Activated CD4-positive, alpha-beta T cell treated with anti-CD3 and anti-CD28 coated beads for 24 hours (primary cell): ENCODE measurements around the gene ASIC4.

ENCODE experiments used
- DNase-seq, 2 donors: peaks; one replicate each; pipeline ENCODE4 v3.0.0-alpha.2; 2020; ENCODE audit warnings: low read depth in 2 of 2

Gene ASIC4

DNA sequence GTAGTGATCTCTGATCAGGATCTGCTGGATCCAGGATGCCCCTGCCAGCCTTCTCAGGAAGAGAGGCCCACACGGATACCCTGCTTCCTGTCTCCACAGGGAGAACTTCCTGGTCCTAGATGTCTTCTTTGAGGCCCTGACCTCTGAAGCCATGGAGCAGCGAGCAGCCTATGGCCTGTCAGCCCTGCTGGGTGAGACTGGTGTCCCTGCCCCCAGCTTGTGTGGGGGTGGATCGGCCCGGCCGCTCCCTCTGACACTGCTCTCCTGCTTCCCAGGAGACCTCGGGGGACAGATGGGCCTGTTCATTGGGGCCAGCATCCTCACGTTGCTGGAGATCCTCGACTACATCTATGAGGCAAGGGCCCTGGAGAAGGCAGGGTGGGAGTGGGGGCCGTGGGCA, 22.7 kb downstream of the ASIC4 start:
- no peak for DNase-seq

DNA sequence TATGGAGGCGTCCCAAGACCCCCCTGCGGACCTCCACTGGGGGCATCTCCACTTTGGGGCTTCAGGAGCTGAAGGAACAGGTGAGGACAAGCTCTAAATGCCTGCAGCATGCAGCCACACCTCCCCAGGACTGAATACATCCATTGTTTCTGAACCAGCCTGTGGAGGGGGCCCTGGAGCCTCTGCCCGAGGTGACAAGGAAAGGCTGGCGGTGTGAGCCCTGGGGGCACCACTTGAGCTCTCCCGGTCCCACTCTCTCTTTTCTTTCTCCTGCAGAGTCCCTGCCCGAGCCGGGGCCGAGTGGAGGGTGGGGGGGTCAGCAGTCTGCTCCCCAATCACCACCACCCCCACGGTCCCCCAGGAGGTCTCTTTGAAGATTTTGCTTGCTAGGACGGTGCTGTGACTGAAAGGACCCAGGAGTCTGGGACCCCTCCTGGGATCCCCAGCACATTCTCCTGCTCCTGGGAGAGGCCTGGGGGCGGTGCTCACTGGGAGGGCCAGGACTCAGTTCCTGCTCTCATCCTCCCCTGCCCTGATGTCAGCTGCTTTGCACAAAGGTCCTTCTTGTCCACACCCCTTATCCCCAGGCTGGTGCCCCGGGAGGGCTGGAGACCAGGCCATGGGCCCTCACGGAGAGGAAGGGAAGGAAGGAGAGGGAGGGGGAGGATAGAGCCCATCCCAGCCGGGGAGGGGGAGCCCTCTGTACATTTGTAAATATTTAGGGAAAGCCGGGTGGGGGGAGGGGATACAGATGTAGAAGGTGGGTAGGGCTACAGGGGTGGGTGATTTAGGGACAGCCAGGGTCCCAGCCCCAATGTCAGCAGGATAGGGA, 23.6 kb downstream of the ASIC4 start:
- DNase-seq, result no peak

DNA sequence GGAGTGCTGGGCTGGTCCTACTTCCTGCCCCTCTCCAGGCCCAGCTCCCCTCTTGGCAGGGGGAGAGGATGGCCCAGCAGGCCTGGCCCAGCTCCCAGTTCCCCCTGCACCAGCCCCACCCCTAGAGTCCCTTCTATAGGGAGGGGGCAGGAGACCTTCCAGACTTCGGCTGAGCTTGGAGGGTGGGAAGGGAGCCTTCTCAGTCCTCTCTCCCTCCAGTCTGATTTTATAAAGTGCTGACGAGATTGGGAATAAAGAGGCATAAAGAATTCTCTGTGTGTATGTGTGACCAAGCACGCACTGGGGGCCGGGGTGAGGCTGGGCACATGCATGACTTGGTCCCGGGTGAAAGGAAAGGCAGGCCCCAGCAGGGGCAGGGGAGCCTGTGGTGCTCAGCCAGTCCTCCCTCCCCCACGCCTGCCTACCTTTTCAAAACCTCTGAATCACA, 24.2 kb downstream of the ASIC4 start:
- no peak for DNase-seq

DNA sequence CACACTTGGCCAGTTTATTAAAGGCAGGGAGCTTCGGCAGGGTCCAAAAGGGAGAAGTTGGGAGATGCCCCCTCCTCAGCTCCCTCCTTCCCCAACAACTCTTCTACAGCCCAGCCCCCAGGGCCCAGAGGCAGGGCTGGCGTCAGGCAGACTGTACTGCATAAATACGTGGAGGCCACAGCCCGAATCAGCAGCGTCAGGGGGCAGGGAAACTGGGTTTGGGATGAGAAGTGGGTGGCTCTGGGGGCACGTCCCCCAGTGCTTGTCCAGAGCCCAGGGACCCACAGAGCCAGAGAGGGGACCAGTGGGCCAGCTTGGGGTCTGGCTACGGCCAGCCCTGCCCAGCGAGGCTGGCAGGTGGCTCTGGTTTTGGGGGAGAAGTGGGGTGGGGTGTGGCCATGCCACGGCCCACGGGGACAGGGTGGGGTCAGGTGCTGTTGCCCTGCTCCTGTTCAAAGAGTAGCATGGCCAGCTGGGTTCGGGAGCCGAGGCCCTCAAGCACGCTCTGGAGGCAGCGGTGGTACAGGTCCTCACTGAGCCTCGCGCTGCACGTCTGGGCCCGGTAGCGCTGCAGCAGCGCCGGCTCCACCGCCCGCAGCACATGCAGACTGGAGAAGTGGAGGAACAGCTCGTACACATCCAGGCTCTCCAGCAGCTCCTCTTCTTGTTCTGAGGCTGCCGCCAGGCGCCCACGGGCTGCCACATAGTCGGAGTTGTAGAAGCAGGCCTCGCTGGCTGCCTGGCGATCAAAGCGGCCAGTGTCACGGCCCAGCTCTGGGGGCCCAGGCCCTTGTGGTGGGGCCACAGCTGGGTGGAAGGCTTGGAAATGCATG, 24.9 kb downstream of the ASIC4 start:
- no peak for DNase-seq

DNA sequence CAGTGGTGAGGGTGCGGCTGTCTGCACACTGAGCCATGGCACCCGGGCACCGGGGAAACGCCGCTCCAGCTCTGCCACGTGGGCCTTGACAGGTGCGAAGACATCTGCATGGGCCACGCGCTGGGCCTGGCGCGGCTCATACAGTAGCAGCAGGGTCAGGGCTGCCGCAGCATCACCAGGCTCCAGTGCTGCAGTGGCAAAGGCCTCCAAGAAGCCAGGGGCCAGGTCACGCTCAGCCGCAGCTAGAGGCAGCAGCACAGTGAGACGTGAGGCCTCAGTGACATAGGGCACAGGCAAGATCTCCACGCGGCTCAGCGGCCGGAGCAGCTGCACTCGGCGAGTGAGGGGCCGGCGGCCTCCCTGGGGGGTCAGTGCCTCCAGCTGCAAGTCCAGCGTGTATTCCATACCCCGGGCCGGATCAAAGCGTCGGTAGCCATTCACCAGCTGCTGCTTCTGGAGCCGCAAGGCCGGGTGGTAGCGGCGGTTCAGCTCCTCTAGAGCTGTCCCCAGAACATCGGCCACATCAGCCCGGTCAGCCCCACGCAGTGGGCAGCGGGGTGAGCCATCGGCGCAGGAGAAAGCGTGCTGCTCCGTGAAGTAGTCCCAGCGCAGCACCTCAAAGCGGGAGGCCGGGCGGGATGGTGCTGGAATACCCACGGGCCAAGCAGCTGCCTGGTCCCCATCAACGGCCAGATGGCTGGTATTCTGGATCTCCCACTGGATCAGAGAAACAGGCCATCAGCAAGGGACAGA, 25.8 kb downstream of the ASIC4 start:
- DNase-seq, result no peak

DNA sequence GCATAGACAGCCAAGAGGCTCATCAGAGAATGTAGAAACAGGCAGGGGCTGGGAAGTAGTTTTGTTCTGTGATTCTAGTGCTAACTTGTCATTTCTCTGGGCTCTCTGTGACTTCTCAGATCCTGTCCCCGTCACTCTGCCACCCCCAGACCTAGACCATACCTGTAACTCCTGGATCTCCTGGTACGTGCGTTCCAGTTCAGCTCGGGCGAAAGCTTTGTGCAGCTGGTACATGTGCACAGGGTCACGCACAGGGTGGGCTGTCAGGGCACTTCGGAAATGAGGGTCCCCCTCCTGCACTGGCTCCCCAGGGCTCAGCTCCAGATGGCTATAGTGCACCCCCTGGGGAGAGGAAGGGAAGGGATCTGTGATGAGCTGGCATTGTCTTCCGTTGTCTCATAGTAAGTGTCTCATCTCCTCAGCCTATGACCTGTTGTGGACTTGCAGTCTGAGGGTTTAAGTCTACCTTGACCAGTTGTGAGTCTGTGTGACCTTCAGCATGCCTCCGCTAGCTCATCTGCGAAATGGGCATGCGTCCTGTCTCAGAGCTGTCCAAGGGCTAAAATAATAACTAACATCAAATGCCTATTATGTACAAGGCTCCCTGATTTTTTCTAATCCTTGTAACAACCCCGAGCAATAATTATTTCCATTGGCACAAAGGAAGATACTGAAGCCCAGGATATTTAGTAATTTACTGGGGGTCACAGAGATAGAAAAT, 26.7 kb downstream of the ASIC4 start:
- no peak for DNase-seq

DNA sequence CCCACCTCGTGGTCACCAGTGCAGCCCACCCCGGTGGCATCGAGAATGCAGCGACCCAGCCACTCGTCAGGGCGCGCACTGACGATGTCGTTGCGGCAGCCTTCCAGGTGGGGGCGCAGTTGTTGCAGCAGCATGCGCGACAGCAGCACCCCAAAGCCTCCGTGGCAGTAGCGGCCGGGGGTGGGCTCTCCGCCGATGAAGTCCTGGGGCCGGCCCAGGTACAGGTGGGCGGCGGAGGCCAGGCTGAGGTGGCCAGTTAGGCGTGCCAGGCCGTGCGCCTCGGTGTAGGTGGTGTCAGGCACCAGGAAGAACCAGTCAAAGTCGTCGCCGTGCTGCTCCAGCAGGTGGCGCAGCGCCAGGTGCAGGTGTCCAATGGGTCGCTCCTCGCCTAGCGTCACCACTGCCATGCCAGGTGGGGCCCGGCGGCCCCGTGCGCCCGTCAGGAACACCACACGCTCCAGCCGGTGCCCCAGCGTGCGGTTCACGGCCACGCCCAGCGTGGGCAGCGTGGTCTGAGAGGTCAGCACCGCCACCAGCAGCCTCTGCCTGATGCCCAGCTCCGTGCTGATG, 27.4 kb downstream of the ASIC4 start:
- DNase-seq, result peak; percentile 80 to 83

DNA sequence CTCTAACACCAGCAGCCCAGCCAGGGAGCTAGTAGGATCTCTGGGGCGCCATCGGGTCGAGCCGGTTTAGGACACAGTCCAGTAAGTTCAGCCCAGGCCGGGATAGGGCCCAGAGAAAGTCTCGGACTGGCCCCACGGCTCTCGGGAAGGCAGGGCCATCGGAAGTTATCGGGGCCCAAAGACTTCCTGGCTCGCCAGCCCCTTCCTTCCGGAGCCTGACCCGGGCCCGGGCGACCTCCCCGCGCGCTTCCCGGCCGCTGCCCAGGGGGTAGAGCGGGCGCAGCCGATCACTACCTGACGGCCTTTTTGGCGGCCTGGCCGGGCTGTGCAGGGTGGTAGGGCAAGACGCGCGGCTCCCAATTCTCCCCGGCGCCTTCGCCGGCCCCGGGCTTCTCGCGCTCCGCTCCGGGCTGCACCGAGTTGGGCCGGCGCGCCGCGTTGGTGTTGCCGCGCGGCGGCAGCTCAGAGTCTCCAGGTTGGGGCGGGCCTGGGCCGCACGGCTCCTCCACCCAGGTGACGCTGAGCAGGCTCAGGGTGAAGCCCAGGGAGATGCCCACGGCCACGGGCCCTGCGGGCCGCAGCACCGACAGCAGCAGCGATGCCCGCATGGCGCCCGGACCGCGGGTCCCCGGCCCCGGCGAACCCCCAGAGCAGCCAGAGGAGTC, 28.8 kb downstream of the ASIC4 start:
- peak in 1 of 2 donors; percentile 8 for DNase-seq

DNA sequence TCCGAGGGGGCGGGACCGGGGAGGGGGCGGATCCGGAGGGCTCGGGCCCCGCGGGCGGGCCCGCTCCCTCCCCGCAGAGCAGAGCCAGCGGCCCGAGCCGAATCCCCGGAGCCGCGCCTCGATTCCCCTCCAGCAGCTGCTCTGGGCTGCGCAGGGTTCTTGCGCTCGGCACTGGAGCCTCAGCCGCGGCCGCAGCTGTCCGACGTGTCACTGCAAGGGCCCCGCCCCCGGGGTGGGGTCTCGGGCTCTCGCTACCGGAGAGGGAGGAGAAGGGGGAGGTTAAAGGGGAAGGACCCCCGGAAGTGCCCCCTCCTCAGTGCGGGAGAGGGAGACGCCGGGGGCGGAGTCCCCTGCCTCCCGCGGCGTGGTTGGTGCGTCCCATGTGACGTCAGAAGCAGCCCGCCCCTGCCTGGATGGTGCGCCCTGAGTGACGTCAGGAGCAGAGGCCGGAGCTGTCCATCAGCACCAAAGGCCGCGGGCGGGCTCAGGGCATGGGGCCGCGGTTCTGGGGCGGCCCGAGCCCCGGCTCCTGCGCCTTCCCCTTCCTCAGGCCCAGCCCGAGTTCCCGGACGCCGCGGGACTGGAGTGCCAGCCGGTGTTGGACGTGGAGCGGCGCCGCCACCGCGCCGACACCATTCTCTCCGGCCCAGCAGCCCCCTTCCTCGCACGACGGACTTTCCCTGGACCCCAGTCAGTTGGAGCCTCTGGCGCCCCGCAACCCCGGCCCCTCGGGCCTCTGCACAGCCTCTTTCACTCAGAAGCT, 29.5 kb downstream of the ASIC4 start, which contains the start of the genes CHPF and TMEM198:
Gene CHPF, minus strand, starts transcription at position 214 of the 763 bp plus-strand sequence. CDS start 271 bp downstream, outside the sequence.
Gene TMEM198, plus strand, starts transcription at position 433 of the 763 bp plus-strand sequence. CDS start 700 bp downstream, outside the sequence.
- DNase-seq, result peak; percentile 89

DNA sequence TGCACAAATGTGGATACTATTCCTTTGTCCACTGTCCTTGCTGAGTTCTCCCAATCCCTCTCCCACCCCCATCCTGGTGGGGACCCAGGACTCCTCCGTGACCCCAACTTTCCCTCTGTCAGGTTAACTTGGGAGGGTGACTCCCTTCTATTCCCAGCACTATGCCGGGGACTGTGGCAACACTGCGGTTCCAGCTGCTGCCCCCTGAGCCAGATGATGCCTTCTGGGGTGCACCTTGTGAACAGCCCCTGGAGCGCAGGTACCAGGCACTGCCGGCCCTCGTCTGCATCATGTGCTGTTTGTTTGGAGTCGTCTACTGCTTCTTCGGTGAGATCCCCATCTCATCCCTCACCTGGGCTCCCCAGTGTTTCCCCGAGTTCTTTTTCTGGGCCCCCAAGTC, 30.3 kb downstream of the ASIC4 start:
- no peak for DNase-seq

DNA sequence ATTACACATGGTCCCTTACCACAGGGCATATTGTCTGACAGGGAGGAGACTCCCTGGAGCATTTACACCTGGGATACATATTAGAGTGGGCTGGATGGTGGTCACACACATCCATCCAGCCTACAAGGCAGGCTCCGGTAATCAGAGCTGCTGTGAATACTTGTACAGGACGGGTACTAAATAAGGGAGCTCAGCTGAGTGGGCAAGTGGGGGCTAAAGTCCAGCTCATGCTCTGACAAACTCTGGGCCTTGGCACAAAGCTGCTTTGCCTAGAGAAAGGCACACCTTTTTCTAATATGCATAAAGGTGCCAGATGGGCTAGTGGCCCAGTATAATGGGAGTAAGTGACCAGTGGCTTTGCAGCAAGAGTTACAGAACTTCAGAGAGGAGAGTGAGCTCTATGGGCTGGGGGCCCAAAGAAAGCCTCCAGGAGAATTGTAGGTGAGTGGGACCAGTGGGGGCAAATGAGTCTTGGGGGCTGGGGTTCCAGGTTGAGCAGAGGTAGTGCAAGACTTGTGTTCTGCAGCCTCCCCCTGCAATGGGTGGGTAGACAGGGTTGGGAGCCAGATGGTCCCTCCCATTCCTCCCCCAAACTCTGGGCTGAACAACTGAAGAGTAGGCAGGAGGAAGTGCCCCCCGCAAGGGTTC, 31.1 kb downstream of the ASIC4 start:
- no peak for DNase-seq

DNA sequence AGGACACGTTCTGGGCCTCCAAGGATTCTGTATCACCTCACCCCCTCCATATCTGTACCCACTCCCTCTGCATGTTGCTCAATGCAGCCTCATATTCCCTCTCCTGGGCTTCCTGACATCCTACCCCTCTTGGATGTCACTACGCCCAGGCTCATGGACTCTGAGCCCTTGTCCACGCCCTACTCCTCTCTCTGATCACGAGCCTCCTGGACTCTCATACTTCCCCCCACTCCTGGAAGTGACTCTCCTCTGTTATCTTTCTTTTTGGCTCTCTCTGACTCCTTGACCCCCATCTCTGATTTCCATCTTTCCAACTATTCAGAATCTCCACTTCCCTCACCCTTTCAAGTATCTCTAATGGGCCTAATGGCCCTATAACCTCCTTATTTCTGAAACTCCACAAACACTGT, 31.7 kb downstream of the ASIC4 start:
- no peak for DNase-seq

DNA sequence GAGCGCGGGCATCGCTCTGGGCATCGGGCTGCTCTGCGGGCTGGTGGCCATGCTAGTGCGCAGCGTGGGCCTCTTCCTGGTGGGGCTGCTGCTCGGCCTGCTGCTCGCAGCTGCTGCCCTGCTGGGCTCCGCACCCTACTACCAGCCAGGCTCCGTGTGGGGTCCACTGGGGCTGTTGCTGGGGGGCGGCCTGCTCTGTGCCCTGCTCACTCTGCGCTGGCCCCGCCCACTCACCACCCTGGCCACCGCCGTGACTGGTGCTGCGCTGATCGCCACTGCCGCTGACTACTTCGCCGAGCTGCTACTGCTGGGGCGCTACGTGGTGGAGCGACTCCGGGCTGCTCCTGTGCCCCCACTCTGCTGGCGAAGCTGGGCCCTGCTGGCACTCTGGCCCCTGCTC, 33.3 kb downstream of the ASIC4 start:
- DNase-seq, result no peak

DNA sequence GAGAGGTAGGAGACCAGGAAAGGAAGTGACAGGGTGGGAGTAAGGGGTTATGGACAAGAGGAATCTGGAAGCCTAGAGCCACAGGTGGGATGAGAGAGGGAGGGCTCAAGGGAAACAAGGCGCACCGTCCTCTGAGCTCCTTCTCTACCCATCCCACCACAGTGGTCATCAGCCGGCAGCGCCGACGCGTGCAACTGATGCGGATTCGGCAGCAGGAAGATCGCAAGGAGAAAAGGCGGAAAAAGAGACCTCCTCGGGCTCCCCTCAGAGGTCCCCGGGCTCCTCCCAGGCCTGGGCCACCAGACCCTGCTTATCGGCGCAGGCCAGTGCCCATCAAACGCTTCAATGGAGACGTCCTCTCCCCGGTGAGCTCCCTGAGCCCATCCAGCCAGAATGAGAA, 34.7 kb downstream of the ASIC4 start:
- no peak for DNase-seq

DNA sequence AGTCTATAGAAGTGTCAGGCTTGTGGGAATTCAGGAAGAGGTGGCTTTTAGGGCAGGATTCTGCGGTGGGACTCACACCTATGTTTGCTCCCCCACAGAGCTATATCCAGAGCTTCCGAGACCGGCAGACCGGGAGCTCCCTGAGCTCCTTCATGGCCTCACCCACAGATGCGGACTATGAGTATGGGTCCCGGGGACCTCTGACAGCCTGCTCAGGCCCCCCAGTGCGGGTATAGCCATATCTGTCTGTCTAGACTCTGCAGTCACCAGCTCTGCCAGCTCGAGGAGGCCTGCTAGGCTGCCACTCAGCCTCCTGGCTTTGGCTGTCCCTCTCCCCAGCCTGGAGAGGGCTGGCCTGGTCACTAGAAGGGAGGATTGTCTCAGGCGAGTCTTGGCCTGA, 35.3 kb downstream of the ASIC4 start:
- DNase-seq, result no peak

DNA sequence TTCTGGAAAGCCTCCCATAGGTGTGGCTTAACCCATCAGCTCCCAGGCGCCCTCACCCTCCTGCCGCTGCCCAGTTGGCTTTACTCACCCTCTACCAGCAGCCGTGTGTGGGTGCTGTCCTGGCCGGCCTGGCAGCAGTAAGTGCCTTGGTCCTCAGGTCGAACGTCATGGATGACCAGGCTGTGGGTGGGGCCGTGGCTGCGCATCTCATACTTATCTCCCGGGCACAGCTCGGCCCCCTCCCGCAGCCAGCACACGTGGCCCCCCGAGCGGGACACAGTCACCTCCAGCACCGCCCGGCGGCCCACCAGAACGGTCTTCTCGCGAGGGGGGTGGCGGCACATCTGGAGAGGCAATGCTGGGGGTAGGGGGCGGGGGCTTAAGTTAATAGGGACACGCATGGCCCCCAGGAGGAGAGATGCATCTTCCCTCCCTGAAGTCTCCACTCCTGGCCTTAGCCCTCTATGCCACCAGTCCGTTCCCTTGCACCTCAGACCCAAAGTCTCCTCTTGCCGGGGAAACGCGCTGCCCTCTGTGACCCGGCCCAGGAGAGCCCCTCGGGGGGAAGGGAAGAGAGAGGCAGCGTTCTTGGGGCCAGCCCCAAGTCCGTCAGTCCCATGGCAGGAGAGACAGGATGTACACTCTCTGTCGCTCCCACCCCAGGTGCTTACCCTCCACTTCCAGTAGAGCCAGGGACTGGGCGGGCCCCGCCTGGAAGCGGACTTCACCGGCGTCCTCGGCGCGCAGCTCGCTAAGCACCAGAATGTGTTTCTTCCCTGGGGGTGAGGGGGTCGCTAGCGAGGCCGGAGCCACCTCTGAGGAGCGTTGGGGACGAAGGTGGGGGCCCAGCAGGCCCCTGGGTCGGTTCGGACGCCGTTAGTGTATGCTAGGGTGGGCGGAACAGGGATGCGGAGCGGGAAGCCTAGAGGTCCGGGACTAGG, 37.4 kb downstream of the ASIC4 start:
- DNase-seq, result peak in 1 of 2 donors; percentile 10

DNA sequence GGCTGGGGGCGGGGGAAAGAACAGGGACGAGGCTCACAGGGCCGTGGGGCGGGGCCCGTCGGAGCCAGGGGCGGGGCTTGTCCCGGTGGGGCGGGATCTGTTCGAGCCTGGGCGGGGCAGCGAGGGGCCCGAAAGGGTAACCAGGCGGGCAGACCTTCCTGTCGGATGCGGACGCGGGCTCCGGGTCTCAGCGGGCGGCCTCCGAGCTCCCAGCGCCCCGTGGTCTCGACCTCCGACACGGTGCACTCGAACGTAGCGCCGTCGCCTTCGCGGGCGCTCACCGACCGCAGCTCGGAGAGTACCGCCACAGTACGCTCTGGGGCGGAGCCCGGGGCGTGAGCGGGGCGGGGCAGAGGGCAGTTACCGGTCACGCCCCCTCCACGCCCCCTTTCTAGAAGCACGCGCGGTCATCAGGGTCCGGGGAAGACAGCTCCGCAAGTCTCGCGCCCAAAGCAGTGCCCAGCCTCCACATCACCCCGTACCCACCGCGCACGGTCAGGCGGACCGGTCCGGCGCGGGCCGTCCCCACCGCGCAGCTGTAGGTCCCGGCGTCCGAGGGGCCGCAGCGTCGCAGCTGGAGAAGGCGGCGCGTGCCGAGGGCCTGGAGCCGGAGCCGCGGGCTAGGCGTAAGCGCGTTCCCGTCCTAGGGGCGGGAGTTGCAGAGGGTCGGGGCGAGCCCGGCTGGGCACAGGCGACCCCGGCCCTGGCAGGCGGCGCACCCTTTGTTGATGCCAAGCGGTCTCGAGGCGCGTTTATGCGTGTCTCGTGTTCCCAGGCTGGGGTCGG, 38.3 kb downstream of the ASIC4 start:
- peak; percentile 72 to 73 for DNase-seq
